ENCODE results near the gene HNRNPL.

Gene HNRNPL

GRCh38 chr19:38805180-38805579, 44.6 kb downstream of the HNRNPL start:
- no peak overlapping the region for H3K4me2 ChIP-seq (ENCODE audit: low read length)
- no peaks in the 10 kb centered on the region for H3K36me3 ChIP-seq (ENCODE audit: control insufficient read depth, insufficient read depth, low read length)
- H3K79me2 ChIP-seq (ENCODE audit: control insufficient read depth, insufficient read depth, low read length): no peaks in the 10 kb centered on the region
- no peak overlapping the region for H4K8ac ChIP-seq (ENCODE audit: low read depth, low read length)
- no peak overlapping the region for H2BK120ac ChIP-seq (ENCODE audit: low read depth, low read length)
- H2AK5ac ChIP-seq (ENCODE audit: low read length): no peak overlapping the region
- no peak overlapping the region for H3K18ac ChIP-seq (ENCODE audit: low read length)
- WGBS (ENCODE audit: extremely low coverage, insufficient coverage, low lambda C conversion rate): no CpG with 5 or more reads among the region's 1 CpG
- H3K4me1 ChIP-seq (ENCODE audit: control insufficient read depth, low read depth, low read length): no peaks in the 10 kb centered on the region
- no peaks in the 10 kb centered on the region for H3K79me1 ChIP-seq (ENCODE audit: low read length)
- H2BK15ac ChIP-seq (replicated peaks; ENCODE audit: low read depth): no peak overlapping the region
- no peaks in the 10 kb centered on the region for H3K27me3 ChIP-seq (ENCODE audit: insufficient read depth, low read length, poor library complexity)
- H2BK5ac ChIP-seq (ENCODE audit: low read length): no peak overlapping the region
- no peak for DNase-seq
- H4K5ac ChIP-seq (ENCODE audit: low read length): no peak overlapping the region
- H3K56ac ChIP-seq (ENCODE audit: low read length): no peak overlapping the region
- H3K4ac ChIP-seq (ENCODE audit: low read depth, low read length): no peak overlapping the region
- H3K4me3 ChIP-seq (ENCODE audit: low read length): no peak overlapping the region
- no peak overlapping the region for H3K23ac ChIP-seq (ENCODE audit: low read length)
- no peak overlapping the region for H3K9ac ChIP-seq (ENCODE audit: low read length)
- H3K27ac ChIP-seq (ENCODE audit: low read depth, low read length): no peak overlapping the region

DNA sequence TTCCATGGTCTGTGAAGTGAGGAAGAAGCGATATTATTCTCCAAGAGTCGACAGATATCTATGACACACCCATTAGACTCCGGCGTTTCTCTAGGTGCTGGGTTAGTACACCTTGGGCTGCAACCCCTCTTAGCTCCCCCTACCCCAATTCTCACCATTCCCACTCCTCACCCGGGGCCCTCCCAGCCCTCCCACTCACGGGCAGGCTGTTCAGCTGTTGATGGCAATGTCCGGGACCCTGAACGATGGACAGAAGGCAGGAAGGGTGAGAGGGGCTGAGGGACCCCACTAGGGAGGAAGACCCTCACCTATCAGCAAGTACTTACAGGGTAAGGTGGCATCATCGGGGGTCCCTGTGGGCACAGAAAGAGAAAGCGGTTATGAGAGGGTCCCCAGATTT, 46.2 kb downstream of the HNRNPL start:
- no CpG with 5 or more reads among the region's 10 CpGs for WGBS (ENCODE audit: extremely low coverage, insufficient coverage, low lambda C conversion rate)
- H3K4me3 ChIP-seq (ENCODE audit: low read length): no peak overlapping the region
- no peaks in the 10 kb centered on the region for H3K79me1 ChIP-seq (ENCODE audit: low read length)
- no peaks in the 10 kb centered on the region for H3K4me1 ChIP-seq (ENCODE audit: control insufficient read depth, low read depth, low read length)
- no peak overlapping the region for H4K5ac ChIP-seq (ENCODE audit: low read length)
- no peak overlapping the region for H3K27ac ChIP-seq (ENCODE audit: low read depth, low read length)
- no peaks in the 10 kb centered on the region for H3K36me3 ChIP-seq (ENCODE audit: control insufficient read depth, insufficient read depth, low read length)
- H3K4me2 ChIP-seq (ENCODE audit: low read length): no peak overlapping the region
- DNase-seq: no peak
- no peak overlapping the region for H3K18ac ChIP-seq (ENCODE audit: low read length)
- H3K23ac ChIP-seq (ENCODE audit: low read length): no peak overlapping the region
- no peak overlapping the region for H2BK5ac ChIP-seq (ENCODE audit: low read length)
- H3K9ac ChIP-seq (ENCODE audit: low read length): no peak overlapping the region
- H3K56ac ChIP-seq (ENCODE audit: low read length): no peak overlapping the region
- no peak overlapping the region for H2BK15ac ChIP-seq (replicated peaks; ENCODE audit: low read depth)
- H3K79me2 ChIP-seq (ENCODE audit: control insufficient read depth, insufficient read depth, low read length): no peaks in the 10 kb centered on the region
- H4K8ac ChIP-seq (ENCODE audit: low read depth, low read length): no peak overlapping the region
- no peak overlapping the region for H3K4ac ChIP-seq (ENCODE audit: low read depth, low read length)
- no peak overlapping the region for H2BK120ac ChIP-seq (ENCODE audit: low read depth, low read length)
- H2AK5ac ChIP-seq (ENCODE audit: low read length): no peak overlapping the region
- no peaks in the 10 kb centered on the region for H3K27me3 ChIP-seq (ENCODE audit: insufficient read depth, low read length, poor library complexity)

- WGBS (ENCODE audit: extremely low coverage, insufficient coverage, low lambda C conversion rate): no CpG with 5 or more reads among the region's 12 CpGs
- H3K23ac ChIP-seq (ENCODE audit: low read length): no peak overlapping the region
- no peak overlapping the region for H3K27ac ChIP-seq (ENCODE audit: low read depth, low read length)
- H2AK5ac ChIP-seq (ENCODE audit: low read length): no peak overlapping the region
- H3K4ac ChIP-seq (ENCODE audit: low read depth, low read length): no peak overlapping the region
- no peak overlapping the region for H2BK5ac ChIP-seq (ENCODE audit: low read length)
- no peak overlapping the region for H2BK120ac ChIP-seq (ENCODE audit: low read depth, low read length)
- no peak overlapping the region for H3K56ac ChIP-seq (ENCODE audit: low read length)
- H3K27me3 ChIP-seq (ENCODE audit: insufficient read depth, low read length, poor library complexity): no peaks in the 10 kb centered on the region
- no peak overlapping the region for H3K4me2 ChIP-seq (ENCODE audit: low read length)
- H3K18ac ChIP-seq (ENCODE audit: low read length): no peak overlapping the region
- H3K4me3 ChIP-seq (ENCODE audit: low read length): no peak overlapping the region
- no peaks in the 10 kb centered on the region for H3K79me1 ChIP-seq (ENCODE audit: low read length)
- no peak overlapping the region for H4K5ac ChIP-seq (ENCODE audit: low read length)
- H3K79me2 ChIP-seq (ENCODE audit: control insufficient read depth, insufficient read depth, low read length): no peaks in the 10 kb centered on the region
- H4K8ac ChIP-seq (ENCODE audit: low read depth, low read length): no peak overlapping the region
- DNase-seq: no peak
- no peaks in the 10 kb centered on the region for H3K36me3 ChIP-seq (ENCODE audit: control insufficient read depth, insufficient read depth, low read length)
- H3K4me1 ChIP-seq (ENCODE audit: control insufficient read depth, low read depth, low read length): no peaks in the 10 kb centered on the region
- H2BK15ac ChIP-seq (replicated peaks; ENCODE audit: low read depth): no peak overlapping the region
- H3K9ac ChIP-seq (ENCODE audit: low read length): no peak overlapping the region
These were observed 48.3 kb downstream of the HNRNPL start for GRCh38 chr19:38801359-38802095.

GRCh38 chr19:38800577-38801347, 49.0 kb downstream of the HNRNPL start:
- Histone ChIP-seq H4K8ac (ENCODE audit: low read depth, low read length) (no peak overlapping the region), H3K36me3 (ENCODE audit: control insufficient read depth, insufficient read depth, low read length) (no peaks in the 10 kb centered on the region), H3K56ac (ENCODE audit: low read length) (no peak overlapping the region), H3K18ac (ENCODE audit: low read length) (no peak overlapping the region), H3K27ac (ENCODE audit: low read depth, low read length) (no peak overlapping the region), H3K4ac (ENCODE audit: low read depth, low read length) (no peak overlapping the region), H4K5ac (ENCODE audit: low read length) (no peak overlapping the region), H2BK15ac (replicated peaks; ENCODE audit: low read depth) (no peak overlapping the region), H3K4me1 (ENCODE audit: control insufficient read depth, low read depth, low read length) (no peaks in the 10 kb centered on the region), H3K4me3 (ENCODE audit: low read length) (no peak overlapping the region), H3K79me2 (ENCODE audit: control insufficient read depth, insufficient read depth, low read length) (no peaks in the 10 kb centered on the region), H2BK120ac (ENCODE audit: low read depth, low read length) (no peak overlapping the region), H2AK5ac (ENCODE audit: low read length) (no peak overlapping the region), H3K9ac (ENCODE audit: low read length) (no peak overlapping the region), H3K79me1 (ENCODE audit: low read length) (no peaks in the 10 kb centered on the region), H3K4me2 (ENCODE audit: low read length) (no peak overlapping the region), H3K27me3 (ENCODE audit: insufficient read depth, low read length, poor library complexity) (no peaks in the 10 kb centered on the region), H3K23ac (ENCODE audit: low read length) (no peak overlapping the region), H2BK5ac (ENCODE audit: low read length) (no peak overlapping the region)
- WGBS (ENCODE audit: extremely low coverage, insufficient coverage, low lambda C conversion rate): 100% methylated on average over 3 of the region's 5 CpGs
- no peak for DNase-seq

GRCh38 chr19:38799104-38799503, 50.7 kb downstream of the HNRNPL start:
- Histone ChIP-seq H3K27ac (ENCODE audit: low read depth, low read length) (no peak overlapping the region), H3K4me3 (ENCODE audit: low read length) (no peak overlapping the region), H2BK15ac (replicated peaks; ENCODE audit: low read depth) (no peak overlapping the region), H2BK120ac (ENCODE audit: low read depth, low read length) (no peak overlapping the region), H3K27me3 (ENCODE audit: insufficient read depth, low read length, poor library complexity) (no peaks in the 10 kb centered on the region), H3K79me1 (ENCODE audit: low read length) (no peaks in the 10 kb centered on the region), H2BK5ac (ENCODE audit: low read length) (no peak overlapping the region), H3K23ac (ENCODE audit: low read length) (no peak overlapping the region), H3K9ac (ENCODE audit: low read length) (no peak overlapping the region), H3K4me2 (ENCODE audit: low read length) (no peak overlapping the region), H3K4me1 (ENCODE audit: control insufficient read depth, low read depth, low read length) (no peaks in the 10 kb centered on the region), H3K56ac (ENCODE audit: low read length) (no peak overlapping the region), H4K5ac (ENCODE audit: low read length) (no peak overlapping the region), H3K4ac (ENCODE audit: low read depth, low read length) (no peak overlapping the region), H3K18ac (ENCODE audit: low read length) (no peak overlapping the region), H3K79me2 (ENCODE audit: control insufficient read depth, insufficient read depth, low read length) (no peaks in the 10 kb centered on the region), H4K8ac (ENCODE audit: low read depth, low read length) (no peak overlapping the region), H2AK5ac (ENCODE audit: low read length) (no peak overlapping the region), H3K36me3 (ENCODE audit: control insufficient read depth, insufficient read depth, low read length) (no peaks in the 10 kb centered on the region)
- WGBS (ENCODE audit: extremely low coverage, insufficient coverage, low lambda C conversion rate): no CpG with 5 or more reads among the region's 10 CpGs
- no peak for DNase-seq
